PFSK-1 (cell line): Measurements from ENCODE around the gene ADD3.

Experiments used
- FOXP2 ChIP-seq: optimal IDR thresholded peaks from 2 replicates; pipeline ENCODE3; 2011; ENCODE audit warnings: borderline replicate concordance, control low read depth, inconsistent platforms; ENCODE audit not compliant: insufficient read depth; ENCODE audit errors: extremely low read length, extremely low read depth
- POLR2AphosphoS5 ChIP-seq: IDR thresholded peaks from 2 replicates; pipeline ENCODE4 v1.6.1; 2012; ENCODE audit warnings: low read depth, mild to moderate bottlenecking, control low read depth, low read length, moderate library complexity
- REST ChIP-seq, 2 experiments: IDR thresholded peaks; 2 replicates each; pipeline versions ENCODE4 v1.6.1 to v1.8.0; 2011 to 2012; ENCODE audit warnings: low read depth in 2 of 2, low read length in 2 of 2, control low read depth in 1 of 2, inconsistent platforms in 1 of 2, mild to moderate bottlenecking in 1 of 2, moderate library complexity in 1 of 2; ENCODE audit not compliant: insufficient read depth in 1 of 2
- SIN3A ChIP-seq: IDR thresholded peaks from 2 replicates; pipeline ENCODE4 v1.6.1; 2012; ENCODE audit warnings: mild to moderate bottlenecking, low read length, moderate library complexity, borderline replicate concordance; ENCODE audit not compliant: insufficient read depth
- TAF1 ChIP-seq: IDR thresholded peaks from 2 replicates; pipeline ENCODE4 v1.6.1; 2012; ENCODE audit warnings: low read length, control low read depth, borderline replicate concordance; ENCODE audit not compliant: insufficient read depth

The ADD3 gene

GRCh38 chr10:110010486-110011378 lies 2.9 kb downstream of the ADD3 start:
- TF ChIP-seq TAF1 (no peak), FOXP2 (no peak)

GRCh38 chr10:110011681-110012080 lies 3.9 kb downstream of the ADD3 start:
- no peak for TF ChIP-seq TAF1
- TF ChIP-seq REST (IDR thresholded peaks at IDR 0.05; ENCODE audit: insufficient read depth in 1 of 2, low read depth in 2 of 2, low read length in 2 of 2), result no peak
- no peak for TF ChIP-seq SIN3A
- TF ChIP-seq POLR2AphosphoS5, result no peak
- no peak for TF ChIP-seq FOXP2

- TF ChIP-seq REST (IDR thresholded peaks at IDR 0.05; ENCODE audit: insufficient read depth in 1 of 2, low read depth in 2 of 2, low read length in 2 of 2) (no peak), POLR2AphosphoS5 (no peak), TAF1 (no peak), SIN3A (no peak), FOXP2 (no peak)
Observed at GRCh38 chr10:110013630-110014293, 6.0 kb downstream of the ADD3 start.

- TF ChIP-seq SIN3A (no peak), POLR2AphosphoS5 (no peak), TAF1 (no peak), REST (IDR thresholded peaks at IDR 0.05; ENCODE audit: insufficient read depth in 1 of 2, low read depth in 2 of 2, low read length in 2 of 2) (no peak), FOXP2 (no peak)
Observed at GRCh38 chr10:110016039-110016438, 8.3 kb downstream of the ADD3 start.

- TF ChIP-seq TAF1, result no peak
- TF ChIP-seq REST (IDR thresholded peaks at IDR 0.05; ENCODE audit: insufficient read depth in 1 of 2, low read depth in 2 of 2, low read length in 2 of 2), result no peak
- no peak for TF ChIP-seq FOXP2
- TF ChIP-seq POLR2AphosphoS5, result no peak
- no peak for TF ChIP-seq SIN3A
Observed at GRCh38 chr10:110017052-110017451, 9.3 kb downstream of the ADD3 start.
